HepG2 (cell line): ENCODE measurements around the gene PBX1. TPM values are rescaled to one million over a fixed set of nuclear protein-coding genes. Genes with fewer than 3 reads are reported as not detected.

ENCODE experiments used
- MEIS1 ChIP-seq: sonication (generic); formaldehyde crosslinking; IDR thresholded peaks from 2 replicates; pipeline ENCODE4 v1.9.0; 2021; ENCODE audit warnings: mild to moderate bottlenecking, missing genetic modification reagents, moderate library complexity, borderline replicate concordance
- PRDM10 ChIP-seq: sonication (generic); formaldehyde crosslinking; IDR thresholded peaks from 2 replicates; pipeline ENCODE4 v1.4.0; 2020; ENCODE audit warnings: low read depth, missing genetic modification reagents
- SUZ12 ChIP-seq: fragments of 150-350 bp; IDR thresholded peaks from 2 replicates; pipeline ENCODE4 v1.6.1; 2014; ENCODE audit warnings: low read depth, low read length
- ZNF512B ChIP-seq: sonication (generic); formaldehyde crosslinking; IDR thresholded peaks from 2 replicates; pipeline ENCODE4 v1.5.1; 2020; ENCODE audit warnings: missing genetic modification reagents, mild to moderate bottlenecking, borderline replicate concordance
- ZNF597 ChIP-seq: sonication (generic); formaldehyde crosslinking; IDR thresholded peaks from 2 replicates; pipeline ENCODE4 v1.5.0; 2020; ENCODE audit warnings: missing genetic modification reagents
- ZNF619 ChIP-seq: sonication (generic); formaldehyde crosslinking; IDR thresholded peaks from 2 replicates; pipeline ENCODE4 v1.4.0; 2020; ENCODE audit warnings: mild to moderate bottlenecking, missing genetic modification reagents
- ZNF644 ChIP-seq: IDR thresholded peaks from 2 replicates; pipeline ENCODE4 v1.6.1; 2016; ENCODE audit warnings: low read depth
- ZSCAN29 ChIP-seq: sonication (generic); formaldehyde crosslinking; conservative IDR thresholded peaks from 2 replicates; pipeline ENCODE4 v1.4.0; 2020; ENCODE audit warnings: mild to moderate bottlenecking, missing genetic modification reagents
- polyA plus RNA-seq, 8 experiments: library from polyadenylated mRNA; depleted of rRNA in 3 of 8; stranded (reverse) in 7 of 8; unstranded in 1 of 8; fragments of >200 nt; fragmentation: Illumina TruSeq in 4 of 8; extraction: Trizol in 4 of 8; gene quantifications; 2 replicates each; pipeline versions ENCODE4 v1.2.1 to v1.2.3, GENCODE V29; 2011 to 2016; ENCODE audit warnings: low read depth in 4 of 8, missing spikeins in 1 of 8, mixed read lengths in 1 of 8; ENCODE audit not compliant: insufficient read depth in 1 of 8
- total RNA-seq, 5 experiments: library from RNA; depleted of rRNA; stranded (reverse); fragments of >200 nt; fragmentation: Illumina TruSeq; extraction: Trizol; gene quantifications; 2 replicates each; pipeline ENCODE4 v1.2.3, GENCODE V29; 2016; ENCODE audit warnings: low read depth in 1 of 5

The PBX1 gene
- total and polyA plus RNA-seq, 2 of the 13 experiments (the other 11 are each of a cell fraction or from before 2014, with no cell fraction given) = 0.24 TPM; not detected in 1

GRCh38 chr1:164746632-164747031 is 187.6 kb downstream of the PBX1 start (continued):
- TF ChIP-seq PRDM10 (CRISPR knock-in tag) (no peak), ZNF619 (no peak), ZNF597 (no peak), SUZ12 (no peak), ZNF512B (no peak), ZSCAN29 (CRISPR knock-in tag) (no peak), ZNF644 (CRISPR knock-in tag) (no peak), MEIS1 (CRISPR knock-in tag) (no peak)
